Neural progenitor cell (in vitro differentiated cells): Measurements from ENCODE around the gene A1CF. TPM values are rescaled to one million over a fixed set of nuclear protein-coding genes. Genes with fewer than 3 reads are reported as not detected.
A peak's percentile ranks its signal among the peaks of the same experiment; 100 is the strongest.

Source experiments
- DNase-seq: peaks from one replicate; pipeline ENCODE4 v3.0.0-alpha.2; 2016; ENCODE audit warnings: low spot score
- H2AFZ ChIP-seq: fragments of 200-600 bp; sonication (generic); replicated peaks from 2 replicates; pipeline ENCODE4 v1.6.1; 2016; ENCODE audit warnings: antibody characterized with exemption
- H3F3A ChIP-seq: fragments of 200-600 bp; sonication (generic); 2 replicates; pipeline ENCODE4 v1.6.1; 2016; ENCODE audit warnings: antibody characterized with exemption, low read depth
- H3K27ac ChIP-seq: fragments of 200-600 bp; sonication (generic); 2 replicates; pipeline ENCODE4 v1.5.1; 2016; ENCODE audit warnings: mild to moderate bottlenecking
- H3K27me3 ChIP-seq: fragments of 200-600 bp; sonication (generic); 2 replicates; pipeline ENCODE4 v1.6.1; 2016; ENCODE audit warnings: mild to moderate bottlenecking, moderate library complexity
- H3K36me3 ChIP-seq: fragments of 200-600 bp; sonication (generic); 2 replicates; pipeline ENCODE4 v1.5.1; 2016
- H3K4me1 ChIP-seq: fragments of 200-600 bp; sonication (generic); 2 replicates; pipeline ENCODE4 v1.6.1; 2016; ENCODE audit warnings: mixed run types
- H3K4me2 ChIP-seq: fragments of 200-600 bp; sonication (generic); 2 replicates; pipeline ENCODE4 v1.6.1; 2016
- H3K4me3 ChIP-seq: fragments of 200-600 bp; sonication (generic); 2 replicates; pipeline ENCODE4 v1.5.1; 2016
- H3K79me2 ChIP-seq: fragments of 200-600 bp; sonication (generic); 2 replicates; pipeline ENCODE4 v1.6.1; 2016; ENCODE audit warnings: low read depth
- H3K9ac ChIP-seq: fragments of 200-600 bp; sonication (generic); 2 replicates; pipeline ENCODE4 v1.6.1; 2016
- H3K9me3 ChIP-seq: fragments of 200-600 bp; sonication (generic); 2 replicates; pipeline ENCODE4 v1.5.1; 2016; ENCODE audit warnings: low read depth
- H4K20me1 ChIP-seq: fragments of 200-600 bp; sonication (generic); 2 replicates; pipeline ENCODE4 v1.6.1; 2016; ENCODE audit warnings: low read depth
- H3K27ac Mint-ChIP-seq: 3 replicates; pipeline ENCODE4 v1.8.0; 2021; ENCODE audit warnings: mixed read lengths
- H3K27me3 Mint-ChIP-seq: 2 replicates; pipeline ENCODE4 v1.8.0; 2022; ENCODE audit warnings: low read depth, mild to moderate bottlenecking, inconsistent platforms, moderate library complexity, mixed read lengths; ENCODE audit not compliant: insufficient read depth
- H3K36me3 Mint-ChIP-seq: 3 replicates; pipeline ENCODE4 v1.8.0; 2021; ENCODE audit warnings: mixed read lengths
- H3K4me1 Mint-ChIP-seq: 3 replicates; pipeline ENCODE4 v1.8.0; 2021; ENCODE audit warnings: mixed read lengths
- H3K4me3 Mint-ChIP-seq: 3 replicates; pipeline ENCODE4 v1.8.0; 2021; ENCODE audit warnings: mild to moderate bottlenecking, moderate library complexity, mixed read lengths
- H3K9me3 Mint-ChIP-seq: 3 replicates; pipeline ENCODE4 v1.8.0; 2020; ENCODE audit warnings: mixed read lengths
- EZH2 ChIP-seq: fragments of 200-600 bp; sonication (generic); IDR thresholded peaks from 2 replicates; pipeline ENCODE4 v1.6.1; 2017; ENCODE audit warnings: antibody characterized with exemption, mild to moderate bottlenecking, moderate library complexity
- EZH2phosphoT487 ChIP-seq: fragments of 200-600 bp; sonication (generic); IDR thresholded peaks from 2 replicates; pipeline ENCODE4 v1.6.1; 2017; ENCODE audit warnings: antibody characterized with exemption
- total RNA-seq: library from RNA; depleted of rRNA; stranded (reverse); fragments of >200 nt; gene quantifications from 2 replicates; pipeline ENCODE4 v1.2.3, GENCODE V29; 2015; ENCODE audit warnings: low replicate concordance
- TF ChIP-seq, protein P1 (sequence below): fragments of 200-600 bp; sonication (generic); IDR thresholded peaks from 2 replicates; pipeline ENCODE4 v1.5.1; 2017; ENCODE audit warnings: antibody characterized with exemption, mild to moderate bottlenecking

The A1CF gene
- total RNA-seq, 1 donor from 2014 or later = not detected

DNA sequence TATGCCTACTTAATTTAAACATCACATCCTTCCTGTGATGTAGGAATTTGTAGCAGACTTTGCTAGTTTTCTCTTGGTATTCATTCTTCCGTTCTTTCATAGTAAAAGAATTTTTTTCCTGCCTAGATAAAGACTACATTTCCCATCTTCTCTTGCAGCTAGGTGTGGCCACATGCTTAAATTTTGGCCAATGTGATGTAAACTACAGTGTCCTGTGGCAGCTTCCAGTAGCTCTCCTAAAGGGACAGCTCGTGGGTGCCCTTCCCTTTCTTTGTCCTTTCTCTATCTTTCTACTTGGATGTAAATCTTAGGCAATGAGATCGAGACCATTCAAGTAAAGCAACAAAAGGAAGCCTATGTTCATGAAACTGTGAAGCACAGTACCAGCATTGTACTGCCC, 87.1 kb downstream of the A1CF start:
- peak overlapping the region; percentile 76 for H2AFZ ChIP-seq
- TF ChIP-seq, protein P1, sequence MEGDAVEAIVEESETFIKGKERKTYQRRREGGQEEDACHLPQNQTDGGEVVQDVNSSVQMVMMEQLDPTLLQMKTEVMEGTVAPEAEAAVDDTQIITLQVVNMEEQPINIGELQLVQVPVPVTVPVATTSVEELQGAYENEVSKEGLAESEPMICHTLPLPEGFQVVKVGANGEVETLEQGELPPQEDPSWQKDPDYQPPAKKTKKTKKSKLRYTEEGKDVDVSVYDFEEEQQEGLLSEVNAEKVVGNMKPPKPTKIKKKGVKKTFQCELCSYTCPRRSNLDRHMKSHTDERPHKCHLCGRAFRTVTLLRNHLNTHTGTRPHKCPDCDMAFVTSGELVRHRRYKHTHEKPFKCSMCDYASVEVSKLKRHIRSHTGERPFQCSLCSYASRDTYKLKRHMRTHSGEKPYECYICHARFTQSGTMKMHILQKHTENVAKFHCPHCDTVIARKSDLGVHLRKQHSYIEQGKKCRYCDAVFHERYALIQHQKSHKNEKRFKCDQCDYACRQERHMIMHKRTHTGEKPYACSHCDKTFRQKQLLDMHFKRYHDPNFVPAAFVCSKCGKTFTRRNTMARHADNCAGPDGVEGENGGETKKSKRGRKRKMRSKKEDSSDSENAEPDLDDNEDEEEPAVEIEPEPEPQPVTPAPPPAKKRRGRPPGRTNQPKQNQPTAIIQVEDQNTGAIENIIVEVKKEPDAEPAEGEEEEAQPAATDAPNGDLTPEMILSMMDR = no peak
- TF ChIP-seq EZH2phosphoT487 (no peak), EZH2 (no peak)
- no peak for DNase-seq
- Mint-ChIP-seq H3K4me1 (no peaks in the 10 kb centered on the region), H3K27ac (no peak overlapping the region), H3K4me3 (no peak overlapping the region), H3K9me3 (no peaks in the 10 kb centered on the region), H3K36me3 (no peaks in the 10 kb centered on the region), H3K27me3 (no peaks in the 10 kb centered on the region)
- H4K20me1 ChIP-seq = no peaks in the 10 kb centered on the region
- H3F3A ChIP-seq = no peaks in the 10 kb centered on the region
- H3K4me2 ChIP-seq = no peak overlapping the region
- H3K27ac ChIP-seq = no peak overlapping the region
- no peak overlapping the region for H3K4me3 ChIP-seq
- no peaks in the 10 kb centered on the region for H3K27me3 ChIP-seq
- H3K4me1 ChIP-seq = no peaks in the 10 kb centered on the region
- H3K9me3 ChIP-seq = no peaks in the 10 kb centered on the region
- no peaks in the 10 kb centered on the region for H3K79me2 ChIP-seq
- H3K36me3 ChIP-seq = no peaks in the 10 kb centered on the region
- no peak overlapping the region for H3K9ac ChIP-seq

DNA sequence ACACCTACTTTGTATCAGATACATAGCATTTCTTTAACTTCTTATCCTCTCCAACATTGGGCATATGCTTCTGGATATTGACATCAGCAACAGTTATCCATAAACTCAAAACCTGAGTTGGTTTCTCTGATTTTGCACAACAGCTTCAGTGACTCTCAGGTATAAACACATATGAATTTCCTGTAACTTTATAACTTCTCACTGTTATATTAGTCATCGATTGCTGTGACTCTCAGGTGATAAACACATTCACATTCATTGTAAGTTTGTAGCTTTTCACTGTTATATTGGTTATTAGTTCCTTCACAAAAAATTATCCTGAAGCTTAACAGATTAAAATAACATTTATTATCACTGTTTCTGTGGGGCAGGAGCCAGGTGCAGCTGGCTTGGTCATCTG, 88.7 kb downstream of the A1CF start:
- H2AFZ ChIP-seq = no peak overlapping the region
- H3K79me2 ChIP-seq = no peaks in the 10 kb centered on the region
- no peaks in the 10 kb centered on the region for H3K4me1 ChIP-seq
- H3K4me3 Mint-ChIP-seq = no peak overlapping the region
- no peaks in the 10 kb centered on the region for H3K36me3 Mint-ChIP-seq
- H3K4me2 ChIP-seq = no peak overlapping the region
- H3K36me3 ChIP-seq = no peaks in the 10 kb centered on the region
- no peak for DNase-seq
- H3K27me3 ChIP-seq = no peaks in the 10 kb centered on the region
- no peaks in the 10 kb centered on the region for H3K27me3 Mint-ChIP-seq
- no peak overlapping the region for H3K27ac ChIP-seq
- H3K9ac ChIP-seq = no peak overlapping the region
- H3F3A ChIP-seq = no peaks in the 10 kb centered on the region
- H3K4me1 Mint-ChIP-seq = no peaks in the 10 kb centered on the region
- TF ChIP-seq, protein P1 = no peak
- TF ChIP-seq EZH2 = no peak
- no peak for TF ChIP-seq EZH2phosphoT487
- no peak overlapping the region for H3K27ac Mint-ChIP-seq
- no peak overlapping the region for H3K4me3 ChIP-seq
- H4K20me1 ChIP-seq = no peaks in the 10 kb centered on the region
- H3K9me3 Mint-ChIP-seq = no peaks in the 10 kb centered on the region
- no peaks in the 10 kb centered on the region for H3K9me3 ChIP-seq

DNA sequence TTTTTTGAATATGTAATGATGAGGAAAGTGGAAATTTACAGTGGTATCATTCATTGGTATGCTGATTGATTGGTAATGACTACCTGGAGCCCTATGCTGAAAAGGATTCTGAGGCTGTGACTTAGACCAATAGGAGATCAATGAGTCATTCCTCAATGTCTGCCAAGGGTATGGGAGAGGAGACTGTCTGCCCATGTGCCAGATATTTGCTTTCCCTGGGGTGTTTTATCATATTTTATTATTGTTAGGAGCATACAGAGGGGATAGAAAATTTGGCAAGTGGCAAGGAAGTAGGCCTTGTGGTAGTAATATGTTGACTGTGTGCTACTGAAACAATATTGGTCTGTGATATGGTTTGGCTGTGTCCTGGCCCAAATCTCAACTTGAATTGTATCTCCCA, 90.9 kb downstream of the A1CF start:
- Histone ChIP-seq H3K36me3 (no peaks in the 10 kb centered on the region), H3K9me3 (no peaks in the 10 kb centered on the region), H3K4me1 (no peaks in the 10 kb centered on the region), H3F3A (no peaks in the 10 kb centered on the region), H3K4me2 (no peak overlapping the region), H3K27me3 (no peaks in the 10 kb centered on the region), H2AFZ (no peak overlapping the region), H4K20me1 (no peaks in the 10 kb centered on the region), H3K9ac (no peak overlapping the region), H3K79me2 (no peaks in the 10 kb centered on the region), H3K27ac (no peak overlapping the region), H3K4me3 (no peak overlapping the region)
- DNase-seq = no peak
- TF ChIP-seq, protein P1 = no peak
- no peak for TF ChIP-seq EZH2phosphoT487
- no peak for TF ChIP-seq EZH2
- Mint-ChIP-seq H3K27ac (no peak overlapping the region), H3K4me1 (no peaks in the 10 kb centered on the region), H3K9me3 (no peaks in the 10 kb centered on the region), H3K27me3 (no peaks in the 10 kb centered on the region), H3K36me3 (no peaks in the 10 kb centered on the region), H3K4me3 (no peak overlapping the region)
